HG03103 (cell line): ENCODE measurements around the gene ALOX5.
"Not testable (repeated sequence)": the region's sequence is repeated elsewhere in the genome, so short reads cannot be mapped to it uniquely, and the experiment has no call there.

Experiments used
- ATAC-seq: cut with Tn5 transposase; IDR thresholded peaks from one replicate; pipeline ENCODE4 v1.9.1; 2021; ENCODE audit warnings: low read depth; ENCODE audit not compliant: unreplicated experiment

ALOX5 gene

GRCh38 chr10:45461034-45461433 is 87.0 kb downstream of the ALOX5 start:
- peak; percentile 69 for ATAC-seq

GRCh38 chr10:45463244-45464116 is 89.5 kb downstream of the ALOX5 start:
- ATAC-seq = no peak

GRCh38 chr10:45464958-45465567 is 91.0 kb downstream of the ALOX5 start:
- ATAC-seq = peak; percentile 30

GRCh38 chr10:45466784-45467183 is 92.8 kb downstream of the ALOX5 start:
- no peak for ATAC-seq

GRCh38 chr10:45468079-45468478 is 94.1 kb downstream of the ALOX5 start:
- ATAC-seq = no peak

GRCh38 chr10:45470098-45471012 is 96.3 kb downstream of the ALOX5 start:
- ATAC-seq = no peak

GRCh38 chr10:45471059-45471458 is 97.0 kb downstream of the ALOX5 start:
- ATAC-seq = no peak

- no peak for ATAC-seq
These were observed 97.7 kb downstream of the ALOX5 start for GRCh38 chr10:45471531-45472310.

GRCh38 chr10:45473126-45473525 is 99.1 kb downstream of the ALOX5 start:
- ATAC-seq = no peak

- ATAC-seq = no peak
These were observed 102.5 kb downstream of the ALOX5 start for GRCh38 chr10:45476559-45476958.

- ATAC-seq = no peak
These were observed 106.3 kb downstream of the ALOX5 start for GRCh38 chr10:45480294-45480693.

- not testable (repeated sequence) for ATAC-seq
These were observed 107.1 kb downstream of the ALOX5 start for GRCh38 chr10:45481100-45481499.

GRCh38 chr10:45483002-45483401 is 109.0 kb downstream of the ALOX5 start:
- no peak for ATAC-seq

- ATAC-seq = no peak
These were observed 113.7 kb downstream of the ALOX5 start for GRCh38 chr10:45487735-45488134.

GRCh38 chr10:45488365-45488764 is 114.3 kb downstream of the ALOX5 start:
- no peak for ATAC-seq

GRCh38 chr10:45490277-45490676 is 116.3 kb downstream of the ALOX5 start:
- ATAC-seq = no peak

- no peak for ATAC-seq
These were observed 117.0 kb downstream of the ALOX5 start for GRCh38 chr10:45491061-45491460.
